Muscle layer of duodenum (tissue), 2 donors: Measurements from ENCODE around the gene NT5C1A.

Experiments used
- H3K27ac ChIP-seq: one replicate; pipeline ENCODE4 v1.7.0; 2013; ENCODE audit warnings: mild to moderate bottlenecking, low read length
- H3K27me3 ChIP-seq: one replicate; pipeline ENCODE4 v1.7.0; 2013; ENCODE audit warnings: low read depth, mild to moderate bottlenecking, control low read depth, low read length
- H3K36me3 ChIP-seq, 2 donors: one replicate each; pipeline ENCODE4 v1.7.0; 2013; ENCODE audit warnings: low read length in 2 of 2, control low read depth in 1 of 2, mild to moderate bottlenecking in 1 of 2; ENCODE audit not compliant: insufficient read depth in 2 of 2, control insufficient read depth in 1 of 2
- H3K4me1 ChIP-seq, 2 donors: one replicate each; pipeline ENCODE4 v1.7.0; 2013; ENCODE audit warnings: low read length in 2 of 2, mild to moderate bottlenecking in 2 of 2, control low read depth in 1 of 2, moderate library complexity in 1 of 2; ENCODE audit not compliant: insufficient read depth in 2 of 2, control insufficient read depth in 1 of 2
- H3K4me3 ChIP-seq, 2 donors: one replicate each; pipeline ENCODE4 v1.7.0; 2013; ENCODE audit warnings: low read length in 2 of 2, low read depth in 1 of 2, mild to moderate bottlenecking in 1 of 2
- H3K9me3 ChIP-seq, 2 donors: one replicate each; pipeline ENCODE4 v1.7.0; 2013; ENCODE audit warnings: low read length in 2 of 2, control low read depth in 1 of 2, mild to moderate bottlenecking in 1 of 2; ENCODE audit not compliant: control insufficient read depth in 1 of 2
- donor health status: healthy.

NT5C1A gene

GRCh38 chr1:39675220-39675619 lies 3.3 kb upstream of the NT5C1A start:
- peaks cover 0 to 22% of the 10 kb centered on the region in 2 donors for H3K4me1 ChIP-seq
- peaks cover 7% of the 10 kb centered on the region for H3K27me3 ChIP-seq
- no peaks in the 10 kb centered on the region for H3K9me3 ChIP-seq
- H3K36me3 ChIP-seq: no peaks in the 10 kb centered on the region
- H3K4me3 ChIP-seq: no peak overlapping the region
- no peak overlapping the region for H3K27ac ChIP-seq

DNA sequence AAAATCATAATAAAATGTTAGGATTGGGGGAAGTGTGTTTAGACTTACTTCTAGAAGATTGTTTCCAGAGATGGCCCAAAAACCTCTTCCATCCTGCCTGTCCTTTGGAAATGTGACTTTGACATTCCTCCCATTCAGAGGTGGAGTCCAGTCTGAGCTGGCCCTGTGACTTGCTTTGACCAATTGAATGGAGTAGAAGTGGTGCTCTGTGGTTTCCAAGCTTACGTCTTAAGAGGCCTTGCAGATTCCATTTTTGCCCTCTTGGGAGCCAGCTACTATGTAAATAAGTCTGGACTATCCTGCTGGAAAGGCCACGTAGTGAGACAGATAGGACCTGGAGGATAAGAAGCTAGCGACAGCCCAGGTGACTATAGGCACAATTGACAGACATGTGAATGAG lies 1.3 kb upstream of the NT5C1A start:
- Histone ChIP-seq H3K27me3 (peaks cover 7% of the 10 kb centered on the region), H3K9me3 (no peaks in the 10 kb centered on the region), H3K27ac (no peak overlapping the region), H3K36me3 (no peaks in the 10 kb centered on the region), H3K4me3 (no peak overlapping the region), H3K4me1 (peaks cover 0 to 22% of the 10 kb centered on the region in 2 donors)

DNA sequence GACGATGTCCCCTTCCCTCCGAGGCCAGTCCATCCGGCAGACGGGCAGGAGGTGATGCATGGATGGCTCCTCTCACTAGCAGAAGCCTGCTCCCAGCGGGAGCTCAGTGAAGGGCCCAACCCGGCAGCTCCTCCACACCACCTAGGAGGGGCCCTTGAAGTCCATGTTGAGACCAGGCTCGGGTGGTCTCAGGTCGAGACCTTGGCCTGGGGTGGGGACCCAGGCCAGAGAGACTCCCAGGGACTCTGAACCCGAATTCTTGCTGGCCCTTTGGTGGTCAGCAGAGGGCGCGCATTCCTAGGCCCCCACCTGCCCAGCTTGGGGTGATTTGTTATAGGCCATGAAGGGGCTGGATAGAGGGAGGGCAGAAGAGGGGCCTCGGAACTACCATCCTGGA lies 642 bp upstream of the NT5C1A start:
- no peaks in the 10 kb centered on the region for H3K36me3 ChIP-seq
- no peaks in the 10 kb centered on the region for H3K9me3 ChIP-seq
- H3K4me1 ChIP-seq: peaks cover 0 to 22% of the 10 kb centered on the region in 2 donors
- H3K27me3 ChIP-seq: peaks cover 7% of the 10 kb centered on the region
- peak overlapping the region; percentile 30 to 85 for H3K4me3 ChIP-seq
- no peak overlapping the region for H3K27ac ChIP-seq

DNA sequence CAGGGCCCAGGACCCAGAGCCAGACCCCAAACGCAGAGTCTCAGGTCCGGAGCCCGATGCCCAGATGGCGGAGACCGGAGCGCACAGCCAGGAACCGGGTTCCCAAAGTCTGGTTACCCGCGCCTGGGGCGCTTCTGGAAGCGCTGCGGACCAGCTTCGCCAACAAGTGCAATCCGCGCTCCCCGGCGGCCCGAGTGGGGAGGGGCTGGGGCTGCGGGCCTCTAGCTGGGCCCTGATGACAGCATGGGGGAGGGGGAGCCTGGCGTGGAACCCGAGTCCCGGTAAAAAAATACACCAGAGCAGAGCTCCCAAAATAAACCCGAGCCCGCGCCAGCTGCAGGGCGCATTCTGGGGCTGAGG lies 494 bp downstream of the NT5C1A start:
- H3K27ac ChIP-seq: no peak overlapping the region
- peak overlapping the region; percentile 30 to 85 for H3K4me3 ChIP-seq
- H3K4me1 ChIP-seq: peaks cover 0 to 22% of the 10 kb centered on the region in 2 donors
- H3K27me3 ChIP-seq: peaks cover 7% of the 10 kb centered on the region
- H3K9me3 ChIP-seq: no peaks in the 10 kb centered on the region
- no peaks in the 10 kb centered on the region for H3K36me3 ChIP-seq

DNA sequence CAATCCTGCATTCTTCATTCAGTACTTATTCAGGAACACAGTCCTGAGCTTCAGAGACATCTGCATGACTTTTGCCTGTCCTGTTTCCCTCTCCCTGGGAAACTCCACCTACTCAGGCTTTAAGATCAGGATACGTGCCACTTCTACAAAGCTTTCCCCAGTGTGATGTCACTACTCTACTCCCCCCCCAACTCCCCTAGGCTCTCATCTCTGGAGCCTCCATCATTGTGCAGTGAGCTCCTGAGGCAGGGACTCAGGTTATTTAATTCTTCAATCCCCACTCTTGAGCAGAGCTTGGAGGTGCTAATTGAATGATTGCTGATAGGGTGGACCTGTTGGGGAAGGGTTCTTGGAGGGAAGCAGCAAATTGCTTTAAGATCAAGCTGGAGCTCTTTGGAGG lies 1.2 kb downstream of the NT5C1A start:
- no peaks in the 10 kb centered on the region for H3K9me3 ChIP-seq
- H3K27ac ChIP-seq: no peak overlapping the region
- H3K27me3 ChIP-seq: peaks cover 7% of the 10 kb centered on the region
- H3K36me3 ChIP-seq: no peaks in the 10 kb centered on the region
- H3K4me1 ChIP-seq: peaks cover 0 to 22% of the 10 kb centered on the region in 2 donors
- H3K4me3 ChIP-seq: no peak overlapping the region

GRCh38 chr1:39668894-39669293 lies 3.0 kb downstream of the NT5C1A start:
- no peaks in the 10 kb centered on the region for H3K36me3 ChIP-seq
- peaks cover 7% of the 10 kb centered on the region for H3K27me3 ChIP-seq
- no peaks in the 10 kb centered on the region for H3K9me3 ChIP-seq
- H3K4me1 ChIP-seq: peaks cover 0 to 22% of the 10 kb centered on the region in 2 donors
- H3K4me3 ChIP-seq: no peak overlapping the region
- H3K27ac ChIP-seq: no peak overlapping the region

DNA sequence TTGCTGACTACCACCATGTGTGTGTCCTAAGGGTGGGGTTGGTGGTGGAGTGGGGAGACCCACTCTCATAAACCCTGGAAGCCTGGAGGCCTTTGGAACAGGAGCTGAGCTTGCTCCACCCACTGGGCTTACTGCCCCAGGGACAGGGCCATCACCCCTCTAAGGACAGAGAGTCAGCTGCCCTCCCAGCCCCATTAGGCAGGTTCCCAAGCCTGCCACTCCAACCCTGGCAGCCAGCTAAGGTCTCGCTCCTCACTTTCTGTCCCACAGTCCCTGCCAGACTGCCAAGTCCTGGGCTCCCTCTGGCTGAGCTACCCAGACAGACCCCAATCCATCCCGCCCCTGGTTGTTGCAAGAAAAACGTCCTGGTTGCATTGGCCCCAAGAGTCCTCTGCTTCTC lies 3.8 kb downstream of the NT5C1A start:
- Histone ChIP-seq H3K4me1 (peaks cover 0 to 22% of the 10 kb centered on the region in 2 donors), H3K9me3 (no peaks in the 10 kb centered on the region), H3K4me3 (no peak overlapping the region), H3K27me3 (peaks cover 7% of the 10 kb centered on the region), H3K36me3 (no peaks in the 10 kb centered on the region), H3K27ac (no peak overlapping the region)

- H3K27ac ChIP-seq: no peak overlapping the region
- no peak overlapping the region for H3K4me3 ChIP-seq
- H3K36me3 ChIP-seq: no peaks in the 10 kb centered on the region
- H3K27me3 ChIP-seq: peaks cover 7% of the 10 kb centered on the region
- H3K9me3 ChIP-seq: no peaks in the 10 kb centered on the region
- H3K4me1 ChIP-seq: peaks cover 0 to 12% of the 10 kb centered on the region in 2 donors
Measured at GRCh38 chr1:39666772-39667171, 5.1 kb downstream of the NT5C1A start.

- H3K36me3 ChIP-seq: no peaks in the 10 kb centered on the region
- no peaks in the 10 kb centered on the region for H3K9me3 ChIP-seq
- no peak overlapping the region for H3K4me3 ChIP-seq
- H3K27me3 ChIP-seq: no peaks in the 10 kb centered on the region
- H3K4me1 ChIP-seq: no peaks in the 10 kb centered on the region
- H3K27ac ChIP-seq: no peak overlapping the region
Measured at GRCh38 chr1:39663559-39663958, 8.3 kb downstream of the NT5C1A start.

DNA sequence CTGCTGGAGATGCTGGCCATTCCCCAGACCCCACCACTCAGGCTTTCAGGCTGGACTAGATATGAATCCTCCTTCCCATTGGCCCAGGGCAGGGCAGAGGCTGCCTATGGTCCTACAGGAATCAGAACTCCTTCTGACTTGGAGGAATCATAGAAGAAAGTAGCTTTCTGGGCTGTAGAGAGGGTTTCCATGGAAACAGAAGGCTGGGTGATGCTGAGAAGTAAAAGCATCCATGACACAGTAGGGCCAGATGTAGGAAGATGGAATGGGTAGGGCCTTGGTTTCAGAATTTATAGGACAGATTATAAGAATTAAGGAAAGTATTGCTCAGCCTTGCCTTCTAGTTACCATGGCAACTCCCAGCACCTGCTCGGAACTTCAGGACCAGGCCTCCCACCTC lies 9.0 kb downstream of the NT5C1A start:
- Histone ChIP-seq H3K4me3 (no peak overlapping the region), H3K27me3 (no peaks in the 10 kb centered on the region), H3K36me3 (no peaks in the 10 kb centered on the region), H3K4me1 (no peaks in the 10 kb centered on the region), H3K27ac (no peak overlapping the region), H3K9me3 (no peaks in the 10 kb centered on the region)

- Histone ChIP-seq H3K27ac (no peak overlapping the region), H3K9me3 (no peaks in the 10 kb centered on the region), H3K27me3 (no peaks in the 10 kb centered on the region), H3K36me3 (no peaks in the 10 kb centered on the region), H3K4me1 (no peaks in the 10 kb centered on the region), H3K4me3 (no peak overlapping the region)
Measured at GRCh38 chr1:39659538-39659937, 12.4 kb downstream of the NT5C1A start.

DNA sequence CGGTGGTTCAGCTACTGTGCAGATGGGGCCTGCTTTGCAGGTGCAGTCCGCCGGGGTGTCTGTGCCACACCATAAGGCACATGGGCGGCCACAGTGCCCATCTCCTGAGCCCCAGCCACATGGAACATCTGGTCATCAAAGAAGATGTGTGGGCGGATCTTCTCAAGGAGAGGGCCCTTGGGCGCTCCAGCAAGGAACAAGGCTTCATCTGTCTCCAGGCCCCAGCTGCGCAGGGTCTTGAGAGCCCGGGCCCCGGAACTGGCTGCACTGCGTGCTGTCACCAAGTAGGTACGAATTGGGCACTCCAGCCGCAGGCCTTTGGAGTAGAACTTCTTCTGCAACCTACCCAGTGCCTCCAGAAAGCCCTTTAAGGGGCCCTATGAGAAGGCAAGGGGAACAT lies 12.8 kb downstream of the NT5C1A start:
- Histone ChIP-seq H3K27me3 (no peaks in the 10 kb centered on the region), H3K4me3 (no peak overlapping the region), H3K36me3 (no peaks in the 10 kb centered on the region), H3K9me3 (no peaks in the 10 kb centered on the region), H3K27ac (no peak overlapping the region), H3K4me1 (no peaks in the 10 kb centered on the region)
